H1 (cell line): ENCODE data around the gene GAS2L1. TPM values are rescaled to one million over a fixed set of nuclear protein-coding genes. Genes with fewer than 3 reads are reported as not detected.

Experiments
- CTCF ChIA-PET: fragments of 300-600 bp; sonication (Branson Sonifier 250); formaldehyde crosslinking; loops from one replicate; lab custom pipeline; 2021; ENCODE audit not compliant: partially characterized antibody; lab: Charles Lee
- POLR2A ChIA-PET: fragments of 300-600 bp; sonication (Branson Sonifier 250); formaldehyde crosslinking; loops from one replicate; lab custom pipeline; 2021; ENCODE audit warnings: inconsistent platforms; ENCODE audit not compliant: partially characterized antibody; lab: Charles Lee
- DNase-seq, 2 experiments: peaks; one replicate each; pipeline versions ENCODE4 v3.0.0 to v3.0.0-alpha.2; 2010 to 2022; ENCODE audit warnings: low spot score in 2 of 2, low read depth in 1 of 2, mixed read lengths in 1 of 2
- FAIRE-seq: peaks from 2 replicates; lab custom pipeline; 2011; peaks lifted over from hg19 to GRCh38; lab: Jason Lieb, UNC
- H2AFZ ChIP-seq: 2 replicates; pipeline ENCODE4 v1.8.1; 2012; ENCODE audit warnings: low read length, inconsistent platforms
- H2AK5ac ChIP-seq: 2 replicates; pipeline ENCODE4 v1.6.1; 2013; ENCODE audit warnings: low read depth, low read length
- H2BK120ac ChIP-seq: replicated peaks from 2 replicates; pipeline ENCODE3; 2013; ENCODE audit warnings: low read depth, low read length, inconsistent platforms
- H2BK12ac ChIP-seq: 2 replicates; pipeline ENCODE4 v1.6.1; 2013; ENCODE audit warnings: low read depth, low read length
- H2BK15ac ChIP-seq: 2 replicates; pipeline ENCODE4 v1.6.1; 2013; ENCODE audit warnings: low read length
- H2BK20ac ChIP-seq: 2 replicates; pipeline ENCODE4 v1.6.1; 2013; ENCODE audit warnings: low read length
- H2BK5ac ChIP-seq: 2 replicates; pipeline ENCODE4 v1.6.1; 2013; ENCODE audit warnings: low read depth, low read length
- H3K14ac ChIP-seq: 2 replicates; pipeline ENCODE4 v1.6.1; 2013; ENCODE audit warnings: inconsistent platforms; ENCODE audit not compliant: insufficient read length
- H3K18ac ChIP-seq: 2 replicates; pipeline ENCODE4 v1.6.1; 2013; ENCODE audit warnings: low read length; ENCODE audit errors: extremely low read depth
- H3K23ac ChIP-seq: 2 replicates; pipeline ENCODE4 v1.6.1; 2013; ENCODE audit warnings: inconsistent platforms; ENCODE audit not compliant: insufficient read length
- H3K23me2 ChIP-seq: 2 replicates; pipeline ENCODE4 v1.6.1; 2013; ENCODE audit warnings: low read depth, low read length
- H3K27ac ChIP-seq: 2 replicates; pipeline ENCODE4 v1.6.1; 2011; ENCODE audit warnings: low read depth, low read length, inconsistent platforms
- H3K27me3 ChIP-seq, 4 experiments: replicated peaks in 1 of 4; 1 replicate in 1 of 4; 2 replicates in 3 of 4; pipeline versions ENCODE4 v1.6.1 to v1.8.1; 2011 to 2013; ENCODE audit warnings: low read length in 3 of 4, mild to moderate bottlenecking in 3 of 4, inconsistent platforms in 2 of 4, mixed read lengths in 2 of 4, moderate library complexity in 1 of 4; ENCODE audit not compliant: control insufficient read depth in 3 of 4, insufficient read depth in 3 of 4; ENCODE audit errors: extremely low read depth in 1 of 4
- H3K36me3 ChIP-seq, 4 experiments: 2 replicates each; pipeline versions ENCODE4 v1.6.1 to v1.8.1; 2011 to 2013; ENCODE audit warnings: mild to moderate bottlenecking in 4 of 4, low read length in 3 of 4, moderate library complexity in 2 of 4, control low read depth in 1 of 4, inconsistent platforms in 1 of 4; ENCODE audit not compliant: insufficient read depth in 4 of 4, control insufficient read depth in 2 of 4
- H3K4ac ChIP-seq: replicated peaks from 2 replicates; pipeline ENCODE3; 2013; ENCODE audit warnings: low read length, low read depth, mixed read lengths, inconsistent platforms; ENCODE audit not compliant: insufficient read length
- H3K4me1 ChIP-seq, 4 experiments: replicated peaks in 1 of 4; 1 replicate in 1 of 4; 2 replicates in 3 of 4; pipeline versions ENCODE4 v1.6.1 to v1.8.1; 2011 to 2013; ENCODE audit warnings: low read length in 3 of 4, inconsistent platforms in 2 of 4, mixed read lengths in 1 of 4; ENCODE audit not compliant: insufficient read depth in 4 of 4, control insufficient read depth in 3 of 4
- H3K4me2 ChIP-seq, 2 experiments: 2 replicates each; pipeline versions ENCODE4 v1.6.1 to v1.8.1; 2011 to 2013; ENCODE audit warnings: low read depth in 2 of 2, low read length in 2 of 2, control low read depth in 1 of 2, inconsistent platforms in 1 of 2, mild to moderate bottlenecking in 1 of 2; ENCODE audit not compliant: insufficient read depth in 1 of 2
- H3K4me3 ChIP-seq, 4 experiments: fragments of 200-600, 300-600 bp in 1 of 4; sonication (generic), shearing (Covaris generic), sonication (Bioruptor Twin) in 1 of 4; 2 replicates each; pipeline versions ENCODE4 v1.5.1 to v1.8.1; 2011 to 2016; ENCODE audit warnings: low read length in 4 of 4, low read depth in 3 of 4, control low read depth in 2 of 4, inconsistent platforms in 2 of 4, mild to moderate bottlenecking in 2 of 4, mixed read lengths in 1 of 4, moderate library complexity in 1 of 4; ENCODE audit not compliant: insufficient read depth in 2 of 4; ENCODE audit errors: extremely low read depth in 1 of 4
- H3K56ac ChIP-seq: replicated peaks from 2 replicates; pipeline ENCODE3; 2013; ENCODE audit warnings: low read depth, mild to moderate bottlenecking, mixed read lengths, low read length, inconsistent platforms; ENCODE audit not compliant: insufficient read length
- H3K79me1 ChIP-seq: 2 replicates; pipeline ENCODE4 v1.6.1; 2013; ENCODE audit warnings: low read depth, low read length, control low read depth
- H3K79me2 ChIP-seq, 2 experiments: 2 replicates each; pipeline versions ENCODE4 v1.6.1 to v1.8.1; 2012 to 2013; ENCODE audit warnings: low read length in 2 of 2, mild to moderate bottlenecking in 2 of 2, inconsistent platforms in 1 of 2; ENCODE audit not compliant: insufficient read depth in 2 of 2, control insufficient read depth in 1 of 2
- H3K9ac ChIP-seq, 4 experiments: replicated peaks in 1 of 4; 1 replicate in 1 of 4; 2 replicates in 3 of 4; pipeline versions ENCODE4 v1.6.1 to v1.8.1; 2011 to 2013; ENCODE audit warnings: low read depth in 3 of 4, low read length in 3 of 4, control low read depth in 2 of 4, mild to moderate bottlenecking in 2 of 4, moderate library complexity in 2 of 4, inconsistent platforms in 1 of 4; ENCODE audit errors: extremely low read depth in 1 of 4
- H3K9me3 ChIP-seq, 2 experiments: 2 replicates each; pipeline versions ENCODE4 v1.6.1 to v1.8.1; 2012 to 2013; ENCODE audit warnings: mild to moderate bottlenecking in 2 of 2, moderate library complexity in 2 of 2, control low read depth in 1 of 2, inconsistent platforms in 1 of 2, low read depth in 1 of 2, low read length in 1 of 2, mixed read lengths in 1 of 2; ENCODE audit not compliant: insufficient read depth in 2 of 2
- H4K20me1 ChIP-seq, 2 experiments: replicated peaks in 1 of 2; 2 replicates each; pipeline versions ENCODE3 to v1.8.1; 2011 to 2013; ENCODE audit warnings: inconsistent platforms in 2 of 2, low read length in 2 of 2, mild to moderate bottlenecking in 1 of 2; ENCODE audit not compliant: insufficient read depth in 2 of 2, control insufficient read depth in 1 of 2
- H4K5ac ChIP-seq: 2 replicates; pipeline ENCODE4 v1.6.1; 2013; ENCODE audit warnings: low read length, low read depth, mixed read lengths, inconsistent platforms; ENCODE audit not compliant: insufficient read length
- H4K8ac ChIP-seq: 2 replicates; pipeline ENCODE4 v1.8.0; 2013; ENCODE audit warnings: mild to moderate bottlenecking, moderate library complexity, low read length, inconsistent platforms; ENCODE audit not compliant: insufficient read depth; ENCODE audit errors: extremely low read depth
- H4K91ac ChIP-seq: replicated peaks from 2 replicates; pipeline ENCODE3; 2013; ENCODE audit warnings: low read length, mixed read lengths, inconsistent platforms; ENCODE audit not compliant: insufficient read length
- CBX5 ChIP-seq: fragments of 300-800, 300-1000 bp; sonication (generic); IDR thresholded peaks from 2 replicates; pipeline ENCODE4 v1.7.1; 2016; ENCODE audit warnings: antibody characterized with exemption, low read length, low read depth
- SP1 ChIP-seq: IDR thresholded peaks from 2 replicates; pipeline ENCODE4 v1.6.1; 2011; ENCODE audit warnings: low read depth, low read length
- SP4 ChIP-seq: IDR thresholded peaks from 2 replicates; pipeline ENCODE4 v1.6.1; 2012; ENCODE audit warnings: low read length, inconsistent platforms
- polyA plus RNA-seq, 7 experiments: library from polyadenylated mRNA; depleted of rRNA in 3 of 7; stranded (reverse) in 5 of 7; unstranded in 2 of 7; fragments of >200 nt in 5 of 7; fragments of 200-250 nt in 2 of 7; gene quantifications; 1 replicate in 5 of 7; 2 replicates in 1 of 7; 4 replicates in 1 of 7; pipeline versions ENCODE4 v1.2.1 to v1.2.3, GENCODE V29; 2011 to 2013; ENCODE audit warnings: missing spikeins in 2 of 7, mixed read lengths in 2 of 7
- total RNA-seq: library from RNA; stranded (reverse); fragmentation: NEBNext Ultra II Directional; extraction: Animal tissue kit (Norgen Biotek cat#: 25700); gene quantifications from 2 replicates; pipeline ENCODE4 v1.2.1, GENCODE V29; 2021

The GAS2L1 gene
- total and polyA plus RNA-seq, 2 of the 8 experiments (the other 6 are each of a cell fraction or from before 2014, with no cell fraction given): 3.6 to 10.1 TPM

DNA sequence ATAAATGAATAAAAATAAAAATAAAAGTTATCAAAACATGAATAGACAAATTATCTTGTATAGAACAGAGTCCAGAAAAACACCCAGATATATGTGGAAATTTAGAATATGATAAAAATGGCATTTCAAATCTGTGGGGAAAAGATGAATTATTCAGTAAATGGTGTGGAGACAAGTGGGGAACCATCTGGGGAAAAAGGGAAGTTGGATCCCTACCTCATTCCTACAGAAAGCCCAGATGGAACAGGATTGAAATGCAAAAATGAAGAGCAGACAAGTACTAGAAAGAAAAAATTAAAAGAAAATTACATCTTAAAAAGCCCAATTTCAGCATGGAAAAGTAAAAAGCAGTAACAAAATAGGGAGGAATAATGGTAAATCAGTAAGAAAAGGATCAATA is 17.2 kb downstream of the GAS2L1 start:
- Histone ChIP-seq H3K4me2 (no peak overlapping the region), H2BK120ac (no peak overlapping the region), H4K91ac (no peak overlapping the region), H2BK15ac (no peak overlapping the region), H3K23ac (no peak overlapping the region), H2AFZ (no peak overlapping the region), H3K27me3 (no peaks in the 10 kb centered on the region), H3K56ac (no peak overlapping the region), H2BK20ac (no peak overlapping the region), H3K27ac (no peak overlapping the region), H3K9ac (no peak overlapping the region), H3K23me2 (no peaks in the 10 kb centered on the region), H3K79me2 (no peaks in the 10 kb centered on the region), H3K36me3 (peaks cover 0 to 4% (median 2%) of the 10 kb centered on the region in 4 experiments; a peak in 3 of 8 replicates), H4K5ac (no peak overlapping the region), H3K4ac (no peak overlapping the region), H3K4me3 (no peak overlapping the region), H3K9me3 (no peaks in the 10 kb centered on the region), H3K14ac (no peak overlapping the region), H4K8ac (no peak overlapping the region), H4K20me1 (peaks cover 0 to 3% of the 10 kb centered on the region in 2 experiments), H2AK5ac (no peak overlapping the region), H3K79me1 (no peaks in the 10 kb centered on the region), H3K18ac (no peak overlapping the region), H2BK5ac (no peak overlapping the region), H3K4me1 (no peaks in the 10 kb centered on the region), H2BK12ac (no peak overlapping the region)
- ChIA-PET CTCF (interaction anchor here (1.3 kb wide), 1 partner anchor 11 kb away, joined by 3 read pairs; no protein-coding TSS in a partner anchor), POLR2A (no interaction called here)
- DNase-seq (no peak), FAIRE-seq (no peak)
- TF ChIP-seq SP4 (no peak), CBX5 (no peak), SP1 (no peak)
